Activated naive CD8-positive, alpha-beta T cell treated with anti-CD3 and anti-CD28 coated beads, Interleukin-2, amount 50 U/mL, for 16 hours (primary cell): ENCODE results near the gene BCR.

Source experiments
- DNase-seq: peaks from one replicate; pipeline ENCODE4 v3.0.0-alpha.2; 2020; ENCODE audit warnings: low read depth, low spot score

BCR gene

DNA sequence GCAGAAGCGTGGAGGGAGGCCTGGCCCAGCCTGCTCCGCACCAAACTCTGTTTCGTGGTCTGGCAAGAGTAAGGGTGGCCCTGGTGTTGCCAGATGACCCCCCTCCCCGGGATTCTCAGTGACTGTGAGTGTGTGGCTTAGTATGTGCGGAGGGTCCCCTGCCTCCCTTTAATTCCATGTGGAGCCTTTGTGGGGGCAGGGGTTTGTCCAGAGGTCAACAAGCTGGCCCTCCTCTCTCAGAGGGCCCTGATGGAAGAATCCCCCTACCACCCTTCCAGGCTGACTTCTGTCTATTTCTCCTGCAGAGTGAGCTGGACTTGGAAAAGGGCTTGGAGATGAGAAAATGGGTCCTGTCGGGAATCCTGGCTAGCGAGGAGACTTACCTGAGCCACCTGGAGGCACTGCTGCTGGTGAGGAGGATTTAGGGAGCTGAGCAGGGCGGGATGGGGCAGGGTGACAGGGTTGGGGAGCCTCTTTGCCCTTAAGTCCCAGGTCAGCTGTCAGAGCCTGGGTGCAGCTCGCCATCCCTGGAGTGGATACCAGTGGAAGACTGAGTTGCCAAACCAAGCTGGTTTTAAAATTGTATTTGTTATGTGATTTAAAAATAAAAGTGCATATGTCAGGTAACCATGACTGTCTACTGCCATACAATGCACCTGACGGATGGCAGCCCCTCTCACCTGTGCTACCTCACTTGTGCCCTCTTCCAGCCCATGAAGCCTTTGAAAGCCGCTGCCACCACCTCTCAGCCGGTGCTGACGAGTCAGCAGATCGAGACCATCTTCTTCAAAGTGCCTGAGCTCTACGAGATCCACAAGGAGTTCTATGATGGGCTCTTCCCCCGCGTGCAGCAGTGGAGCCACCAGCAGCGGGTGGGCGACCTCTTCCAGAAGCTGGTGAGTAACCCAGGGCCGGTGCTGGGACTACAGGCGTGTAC lies 80.6 kb downstream of the BCR start:
- no peak for DNase-seq

DNA sequence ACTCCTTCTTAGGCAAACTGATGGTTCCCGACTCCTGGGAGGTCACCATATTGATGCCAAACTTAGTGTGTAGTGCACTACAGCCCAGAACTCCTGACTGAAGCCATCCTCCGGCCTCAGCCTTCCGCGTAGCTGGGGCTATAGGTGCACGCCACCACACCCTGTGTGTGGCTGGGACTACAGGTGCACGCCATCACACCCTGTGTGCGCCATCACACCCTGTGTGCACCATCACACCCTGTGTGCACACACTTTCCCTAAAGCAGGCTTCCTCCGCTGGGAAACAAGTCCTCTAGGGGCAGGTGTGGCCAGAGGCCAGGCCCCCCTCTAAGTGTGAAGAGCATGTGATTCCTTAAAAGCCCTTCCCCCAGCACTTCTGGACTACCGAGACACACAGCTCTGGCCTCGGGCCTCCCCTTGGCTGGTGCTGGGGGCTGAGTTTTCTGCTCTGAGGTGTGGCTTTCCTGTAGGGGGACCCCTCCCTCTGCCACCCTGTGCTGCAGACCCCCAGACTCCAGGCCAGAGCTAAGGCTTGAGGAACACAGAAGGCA lies 81.7 kb downstream of the BCR start:
- no peak for DNase-seq

DNA sequence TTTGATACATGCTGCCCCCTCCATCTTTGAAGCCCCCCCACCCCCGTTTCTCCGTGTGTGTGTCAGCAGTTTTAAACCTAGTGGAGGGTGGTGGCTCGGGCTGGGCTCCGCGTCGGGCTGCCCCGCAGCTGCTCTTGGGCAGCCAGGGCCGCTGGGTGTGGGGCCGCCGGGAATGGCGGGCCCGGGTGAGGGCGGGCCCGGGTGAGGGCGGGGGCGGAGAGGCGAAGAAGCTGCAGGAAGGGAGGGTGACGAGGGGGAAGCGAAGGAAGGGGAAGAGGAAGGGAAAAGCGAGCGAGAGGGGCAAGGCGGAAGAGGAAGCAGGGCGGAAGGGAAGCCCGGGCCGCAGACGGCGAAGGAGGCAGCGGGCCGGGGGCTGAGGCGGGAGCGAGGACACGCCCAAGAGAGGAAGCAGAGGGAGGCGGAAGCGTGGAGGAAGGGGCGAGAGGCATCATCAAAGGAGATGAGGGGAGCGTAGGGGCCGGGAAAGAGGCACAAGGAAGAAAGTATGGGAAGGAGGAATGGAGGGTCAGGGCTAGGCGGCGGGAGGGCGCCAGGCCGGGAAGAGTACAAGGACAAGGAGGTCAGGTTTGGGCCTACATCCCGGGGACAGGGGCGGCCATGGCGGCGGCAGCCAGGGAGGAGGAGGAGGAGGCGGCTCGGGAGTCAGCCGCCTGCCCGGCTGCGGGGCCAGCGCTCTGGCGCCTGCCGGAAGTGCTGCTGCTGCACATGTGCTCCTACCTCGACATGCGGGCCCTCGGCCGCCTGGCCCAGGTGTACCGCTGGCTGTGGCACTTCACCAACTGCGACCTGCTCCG lies 82.4 kb downstream of the BCR start:
- no peak for DNase-seq

DNA sequence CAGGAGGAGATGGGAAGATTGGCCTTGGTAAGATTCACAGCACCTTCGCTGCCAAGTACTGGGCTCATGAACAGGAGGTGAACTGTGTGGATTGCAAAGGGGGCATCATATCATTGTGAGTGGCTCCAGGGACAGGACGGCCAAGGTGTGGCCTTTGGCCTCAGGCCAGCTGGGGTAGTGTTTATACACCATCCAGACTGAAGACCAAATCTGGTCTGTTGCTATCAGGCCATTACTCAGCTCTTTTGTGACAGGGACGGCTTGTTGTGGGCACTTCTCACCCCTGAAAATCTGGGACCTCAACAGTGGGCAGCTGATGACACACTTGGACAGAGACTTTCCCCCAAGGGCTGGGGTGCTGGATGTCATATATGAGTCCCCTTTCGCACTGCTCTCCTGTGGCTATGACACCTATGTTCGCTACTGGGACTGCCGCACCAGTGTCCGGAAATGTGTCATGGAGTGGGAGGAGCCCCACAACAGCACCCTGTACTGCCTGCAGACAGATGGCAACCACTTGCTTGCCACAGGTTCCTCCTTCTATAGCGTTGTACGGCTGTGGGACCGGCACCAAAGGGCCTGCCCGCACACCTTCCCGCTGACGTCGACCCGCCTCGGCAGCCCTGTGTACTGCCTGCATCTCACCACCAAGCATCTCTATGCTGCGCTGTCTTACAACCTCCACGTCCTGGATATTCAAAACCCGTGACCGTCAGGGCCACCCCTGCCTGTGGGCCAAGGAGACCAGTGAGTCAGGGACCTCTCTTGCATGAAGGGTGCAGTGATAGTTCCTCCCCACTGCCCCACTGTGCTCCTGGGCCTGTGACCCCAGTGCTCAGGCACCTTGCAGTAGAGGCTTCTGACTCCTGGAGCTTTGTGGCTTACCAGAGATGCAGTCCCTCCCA lies 83.6 kb downstream of the BCR start:
- DNase-seq = no peak

DNA sequence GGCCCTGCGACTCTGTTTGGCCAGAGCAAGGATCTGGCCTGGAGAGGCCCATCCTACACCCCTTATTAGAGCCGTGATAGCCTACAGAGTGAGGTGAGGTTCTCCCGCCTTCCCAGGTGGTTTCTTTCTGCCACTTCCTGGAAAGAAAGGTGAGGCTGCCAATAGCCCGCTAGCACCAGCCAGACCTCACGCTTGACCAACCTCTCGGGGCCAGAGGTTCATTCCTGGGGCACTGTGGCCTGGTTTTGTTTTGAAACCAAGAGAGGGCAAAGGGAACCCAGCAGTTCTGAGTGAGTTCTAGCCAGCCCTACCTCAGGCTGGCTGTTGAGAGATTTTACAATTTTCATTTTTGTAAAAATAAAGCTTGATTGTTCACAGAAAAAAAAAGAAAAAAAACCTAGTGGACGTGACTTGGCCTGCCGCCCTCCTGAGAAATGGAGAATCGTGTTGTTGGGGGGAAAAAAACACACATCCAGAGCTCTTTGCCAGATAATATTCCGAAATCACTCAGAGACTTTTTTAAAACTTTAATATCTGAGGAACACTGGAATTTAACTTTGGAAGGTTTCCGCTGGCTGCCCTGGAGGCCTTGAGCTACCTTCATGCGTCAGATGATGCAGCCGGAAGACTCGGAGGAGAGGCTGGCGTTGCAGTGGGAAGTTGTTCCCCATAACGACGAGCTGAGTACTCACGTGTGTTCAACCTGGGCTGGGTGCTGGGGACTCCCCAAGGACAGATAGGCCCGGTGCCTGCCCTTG lies 84.5 kb downstream of the BCR start:
- DNase-seq = no peak

DNA sequence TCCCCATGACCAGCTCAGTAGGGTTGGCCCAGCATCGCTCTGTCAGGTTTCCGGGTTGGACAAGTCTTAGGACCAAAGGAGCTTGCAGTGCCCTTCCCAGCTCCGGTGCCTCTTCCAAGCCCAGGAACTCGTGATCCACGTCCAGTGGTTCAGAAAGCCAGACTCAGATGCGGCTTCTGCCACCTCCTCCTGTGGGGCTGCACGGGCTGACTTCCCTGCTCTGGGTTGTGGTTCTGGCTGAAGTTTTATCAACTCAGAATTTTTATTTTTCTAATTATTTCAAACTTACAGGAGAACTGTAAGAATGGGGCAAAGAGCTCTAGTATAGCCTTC lies 85.0 kb downstream of the BCR start:
- DNase-seq = no peak

DNA sequence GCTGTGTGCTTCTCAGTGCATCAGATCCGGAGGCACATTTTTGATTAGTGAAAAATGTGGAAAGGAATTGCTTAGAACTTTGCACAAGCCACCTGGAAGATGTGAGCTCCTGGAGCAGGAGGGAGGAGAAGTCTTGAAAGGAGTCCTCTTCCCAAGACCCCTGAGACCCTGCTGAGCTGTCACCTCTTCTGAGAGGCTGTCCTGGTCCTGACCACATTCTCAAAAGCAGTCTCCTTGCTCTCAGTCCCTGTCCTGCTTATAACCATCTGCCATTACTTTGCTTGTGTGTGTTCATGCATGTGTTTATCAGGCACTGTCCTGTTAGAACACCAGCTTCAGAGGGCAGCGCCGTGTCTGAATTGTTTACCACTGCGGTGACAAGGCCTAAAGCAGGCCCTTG lies 86.5 kb downstream of the BCR start:
- DNase-seq = no peak

DNA sequence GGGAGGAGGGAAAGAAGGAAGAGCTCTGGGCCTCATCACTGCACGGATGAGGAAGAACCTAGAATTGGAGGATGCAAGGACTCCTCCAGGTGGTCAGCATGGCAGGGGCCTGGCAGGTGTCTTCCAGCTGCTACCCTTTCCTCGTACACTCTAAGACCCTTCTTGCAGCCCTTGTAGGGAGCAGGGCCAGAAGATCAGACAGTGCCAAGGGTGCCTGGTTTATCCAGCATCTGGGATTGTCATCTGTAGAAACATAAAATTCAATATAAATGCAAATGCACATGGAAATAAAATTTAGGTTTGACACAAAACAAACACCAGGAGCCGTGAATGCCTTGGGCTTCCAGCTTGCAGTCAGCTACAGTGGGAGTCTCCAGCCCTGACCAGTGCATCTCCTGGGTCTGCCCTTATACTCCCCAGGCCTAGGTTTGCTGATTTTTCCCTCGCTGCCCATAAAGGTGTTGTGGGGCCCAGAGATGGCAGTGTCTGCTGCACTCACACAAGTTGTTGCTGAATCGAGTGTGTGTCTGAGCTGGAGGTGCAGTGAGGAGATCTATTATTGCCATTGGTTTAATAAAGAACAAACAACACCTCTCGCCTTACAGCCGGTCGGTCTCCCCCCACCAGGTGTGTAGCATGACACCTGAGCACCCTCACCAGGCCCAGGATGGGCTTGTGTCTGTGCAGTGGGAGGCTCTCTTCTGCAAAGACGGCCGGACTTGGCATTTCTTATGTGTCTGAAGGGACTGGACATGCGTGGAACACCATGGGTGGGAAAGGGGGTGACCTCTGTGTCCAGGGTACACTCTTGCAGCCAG lies 87.1 kb downstream of the BCR start:
- DNase-seq = no peak

DNA sequence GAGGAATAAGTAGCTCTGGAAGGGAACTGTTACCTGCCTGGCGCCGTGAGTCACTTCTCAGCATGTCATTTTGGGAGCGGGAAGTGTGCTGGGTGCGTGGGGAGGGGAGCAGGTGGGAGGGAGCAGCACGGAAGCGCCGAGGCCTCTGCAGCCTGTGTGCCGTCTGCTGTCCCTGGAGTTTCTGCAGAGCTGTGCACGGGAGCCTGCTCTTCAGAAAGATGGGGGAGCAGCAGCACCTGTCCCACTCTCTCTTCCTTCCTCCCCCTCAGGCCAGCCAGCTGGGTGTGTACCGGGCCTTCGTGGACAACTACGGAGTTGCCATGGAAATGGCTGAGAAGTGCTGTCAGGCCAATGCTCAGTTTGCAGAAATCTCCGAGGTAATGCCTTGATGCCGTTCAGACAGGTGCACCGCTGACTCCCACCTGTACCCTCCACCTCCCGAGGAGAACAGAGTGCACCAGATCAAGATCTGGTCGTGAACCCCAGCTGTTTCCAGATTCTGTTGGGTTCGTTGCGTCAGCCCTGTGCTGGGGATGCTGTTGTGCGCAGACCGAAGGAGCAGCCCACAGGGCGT lies 87.9 kb downstream of the BCR start:
- DNase-seq = no peak

DNA sequence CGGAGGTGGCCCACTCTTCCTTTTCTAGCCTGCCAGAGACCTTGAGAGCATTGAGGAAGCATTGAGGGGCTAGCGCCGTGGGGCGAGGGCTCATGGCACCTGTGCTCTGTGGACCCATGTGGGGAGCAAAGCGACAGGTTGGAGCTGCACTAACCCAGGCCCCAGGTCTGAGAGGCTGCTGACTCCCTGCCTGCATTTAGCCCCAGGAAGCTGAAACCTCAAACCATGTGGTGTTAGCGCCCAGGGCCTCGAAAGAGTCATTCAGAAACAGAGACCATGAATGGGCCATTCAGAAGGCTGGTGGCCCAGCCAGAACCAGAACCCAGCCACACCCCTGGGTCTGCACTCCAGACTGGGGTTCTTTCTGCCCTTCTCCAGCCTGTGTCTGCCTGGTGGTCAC lies 88.6 kb downstream of the BCR start:
- no peak for DNase-seq

DNA sequence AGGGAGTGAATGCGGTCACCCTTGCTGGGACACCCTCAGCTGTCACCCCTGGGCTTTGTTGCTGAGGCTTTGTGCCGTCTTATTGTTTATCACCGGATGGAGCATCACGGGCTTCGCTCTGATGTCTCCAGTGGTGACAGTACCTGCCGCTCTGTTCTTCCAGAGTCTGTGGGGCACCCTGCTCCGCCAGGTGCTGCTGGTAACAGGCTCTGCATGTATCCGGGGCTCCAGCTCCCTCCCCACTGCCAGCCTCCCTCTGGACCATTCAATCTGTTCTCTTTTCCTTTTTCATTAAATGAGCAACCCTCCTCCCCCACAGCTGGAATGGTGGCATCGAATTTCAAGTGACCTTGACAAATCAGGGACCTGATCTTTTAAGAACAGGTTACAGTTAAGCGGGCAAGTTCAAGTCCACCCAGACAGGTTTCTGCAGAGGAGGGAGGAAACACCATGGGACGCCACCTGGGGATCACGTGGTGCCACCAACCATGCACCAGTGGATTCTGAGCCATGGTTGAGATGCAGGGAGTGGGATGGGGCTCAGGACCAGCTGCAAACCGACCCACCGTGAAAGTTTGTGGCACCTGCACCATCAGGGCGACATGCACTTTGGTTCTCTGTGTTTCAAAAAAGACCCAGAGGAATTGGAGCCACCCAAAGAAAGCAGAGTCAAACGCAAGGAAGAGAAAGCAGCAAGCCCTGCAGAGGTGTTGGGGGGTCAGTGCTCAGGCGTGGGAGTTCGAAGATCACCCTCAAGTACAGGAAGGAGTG lies 89.3 kb downstream of the BCR start:
- no peak for DNase-seq

DNA sequence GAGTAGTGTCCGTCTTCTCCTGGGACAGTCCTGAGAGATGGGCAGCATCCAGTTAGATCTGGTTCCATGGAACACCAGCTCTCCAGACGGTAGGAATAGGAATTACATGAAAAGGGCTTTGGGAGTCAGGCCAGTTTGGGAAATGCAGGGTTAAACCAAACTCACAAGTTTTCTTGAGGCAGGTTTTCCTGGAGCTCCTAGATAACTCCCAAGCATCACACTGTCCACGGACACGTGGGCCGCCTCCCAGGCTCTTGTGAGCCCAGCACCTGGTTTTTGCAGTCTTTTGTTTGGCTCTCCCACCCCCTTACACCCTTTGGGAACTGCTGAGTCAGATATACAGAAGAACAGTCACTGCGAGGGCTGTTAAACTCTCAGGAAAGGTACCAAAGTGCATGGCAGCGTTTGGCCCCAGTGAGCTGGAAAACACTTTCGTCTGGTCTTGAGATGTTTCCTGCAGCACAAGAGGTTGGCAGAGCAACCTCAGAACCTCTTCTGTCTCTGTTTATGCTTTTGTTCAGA lies 90.0 kb downstream of the BCR start:
- no peak for DNase-seq

DNA sequence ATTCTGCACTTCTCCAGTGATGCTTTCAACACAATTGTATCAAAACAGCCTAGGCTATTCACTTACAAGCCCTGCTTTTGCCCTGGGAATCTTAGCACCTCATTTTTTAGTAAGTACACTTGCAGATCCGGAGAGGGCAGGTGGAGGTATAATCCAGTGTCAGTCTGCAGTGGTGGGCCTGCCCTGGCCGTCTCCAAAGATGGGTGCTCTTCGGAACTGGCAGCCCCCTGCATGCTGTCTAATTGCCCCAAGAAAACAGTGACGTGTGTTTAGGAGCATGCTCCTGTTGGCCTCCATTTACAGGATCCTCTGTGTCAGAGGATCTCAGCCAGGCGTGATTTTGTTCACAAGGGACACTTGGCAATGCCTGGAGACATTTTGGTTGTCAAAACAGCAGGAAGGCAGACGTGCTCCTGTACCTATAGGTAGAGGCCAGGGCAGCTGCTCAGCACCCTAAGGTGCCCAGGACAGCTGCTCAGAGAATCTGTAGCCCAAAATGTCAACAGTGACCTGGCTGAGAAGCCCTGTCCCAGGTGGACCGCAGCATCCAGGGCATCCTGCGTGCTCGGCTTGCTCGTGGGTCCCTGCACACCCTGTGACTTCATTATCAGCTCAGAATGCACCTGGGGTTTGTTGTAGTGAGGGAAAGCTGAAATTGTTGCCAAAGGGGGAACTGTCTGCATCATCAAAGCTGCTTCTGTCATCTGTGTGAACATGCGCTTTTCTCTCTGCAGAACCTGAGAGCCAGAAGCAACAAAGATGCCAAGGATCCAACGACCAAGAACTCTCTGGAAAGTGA lies 90.7 kb downstream of the BCR start:
- no peak for DNase-seq

DNA sequence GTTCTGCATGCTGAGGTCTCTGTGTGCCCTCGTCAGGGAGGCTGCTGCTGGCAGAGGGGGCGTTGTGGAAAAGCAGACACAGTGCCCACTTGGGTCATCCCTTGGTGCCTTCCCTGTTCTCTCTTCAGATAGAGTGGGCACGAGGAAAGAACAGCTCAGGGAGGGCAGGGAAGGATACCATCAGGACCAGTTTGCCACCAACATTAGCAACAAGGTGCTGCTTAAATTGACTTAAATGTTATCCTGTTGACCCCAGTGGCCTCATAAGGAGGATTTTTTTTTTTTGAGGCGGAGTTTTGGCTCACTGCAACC lies 91.2 kb downstream of the BCR start:
- no peak for DNase-seq

DNA sequence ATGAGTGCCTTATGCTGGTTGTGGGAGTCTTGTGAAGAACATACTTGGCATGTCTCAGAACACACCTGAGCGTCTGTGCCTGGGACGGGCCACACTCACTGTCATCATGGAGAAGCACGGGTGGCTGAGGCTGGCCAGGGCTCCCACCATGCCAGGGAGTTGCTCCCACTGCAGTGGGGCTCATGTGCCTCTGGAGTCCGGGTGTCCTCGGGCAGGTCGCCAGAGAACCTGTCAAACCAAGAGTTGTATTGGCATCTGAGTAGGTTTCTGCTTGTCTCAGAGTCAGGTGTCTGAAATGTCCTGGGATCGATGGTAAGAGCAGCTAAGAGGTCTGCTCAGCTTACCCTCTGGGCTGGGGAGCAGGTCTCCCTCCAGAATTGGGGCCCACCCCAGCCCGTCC lies 92.1 kb downstream of the BCR start:
- no peak for DNase-seq

DNA sequence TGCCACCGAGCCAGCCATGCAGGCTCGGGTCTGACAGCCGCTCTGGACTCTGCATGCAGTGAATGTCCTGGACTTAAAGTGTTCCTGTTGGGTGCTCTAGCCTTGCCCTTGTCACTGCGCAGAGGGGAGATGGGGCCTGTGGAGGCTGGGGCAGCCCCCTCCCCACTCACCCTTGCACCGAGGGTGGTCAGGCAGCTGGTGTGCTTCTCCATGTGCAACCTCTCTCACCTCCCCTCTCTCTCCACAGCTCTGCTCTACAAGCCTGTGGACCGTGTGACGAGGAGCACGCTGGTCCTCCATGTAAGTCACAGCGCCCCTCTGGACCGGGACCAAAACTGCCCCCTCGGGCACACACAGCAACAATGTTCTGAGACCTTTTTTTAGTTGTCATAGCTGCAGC lies 92.5 kb downstream of the BCR start:
- DNase-seq = no peak

DNA sequence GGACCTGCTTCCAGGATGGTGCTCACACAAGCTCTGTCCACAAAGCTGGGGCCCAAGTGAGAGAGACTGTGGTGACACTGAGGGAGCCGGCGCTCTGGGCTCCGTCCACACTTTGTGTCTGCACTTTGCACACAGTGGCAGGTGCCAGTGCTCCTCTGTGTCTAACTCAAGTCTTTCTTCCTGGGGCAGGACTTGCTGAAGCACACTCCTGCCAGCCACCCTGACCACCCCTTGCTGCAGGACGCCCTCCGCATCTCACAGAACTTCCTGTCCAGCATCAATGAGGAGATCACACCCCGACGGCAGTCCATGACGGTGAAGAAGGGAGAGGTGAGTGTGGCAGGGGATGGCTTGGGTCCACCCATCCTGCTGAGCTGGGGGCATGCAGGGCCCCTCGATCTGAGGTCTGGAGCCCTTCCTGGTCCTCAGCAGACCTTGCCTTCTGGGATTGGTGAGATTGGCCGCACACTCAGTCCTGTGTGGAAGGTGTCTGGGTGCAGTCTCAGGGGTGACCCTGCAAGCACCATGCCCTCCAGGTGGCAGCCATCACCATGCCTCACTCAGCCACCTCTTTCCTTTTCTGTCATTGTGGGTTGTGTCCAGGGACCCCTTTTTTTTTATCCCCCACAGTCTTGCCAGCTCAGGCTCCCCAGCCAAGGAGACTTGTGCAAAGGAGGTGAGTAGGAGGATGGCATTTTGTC lies 93.3 kb downstream of the BCR start:
- DNase-seq = no peak
